Hepatocyte (in vitro differentiated cells): Measurements from ENCODE around the gene MLIP. TPM values are rescaled to one million over a fixed set of nuclear protein-coding genes. Genes with fewer than 3 reads are reported as not detected.

Experiments used
- DNase-seq: peaks from one replicate; pipeline ENCODE4 v3.0.0-alpha.2; 2016; ENCODE audit warnings: low spot score
- H2AFZ ChIP-seq: fragments of 200-600 bp; sonication (generic); 2 replicates; pipeline ENCODE4 v1.6.0; 2016; ENCODE audit warnings: antibody characterized with exemption, mild to moderate bottlenecking
- H3K27ac ChIP-seq: fragments of 200-600 bp; sonication (generic); 2 replicates; pipeline ENCODE4 v1.5.1; 2016; ENCODE audit warnings: mild to moderate bottlenecking
- H3K27me3 ChIP-seq: fragments of 200-600 bp; sonication (generic); 2 replicates; pipeline ENCODE4 v1.6.1; 2016
- H3K36me3 ChIP-seq: fragments of 200-600 bp; sonication (generic); replicated peaks from 2 replicates; pipeline ENCODE4 v1.5.1; 2016; ENCODE audit warnings: low read depth; ENCODE audit not compliant: insufficient read depth
- H3K4me1 ChIP-seq: fragments of 200-600 bp; sonication (generic); 2 replicates; pipeline ENCODE4 v1.5.1; 2016; ENCODE audit warnings: mild to moderate bottlenecking, moderate library complexity; ENCODE audit not compliant: insufficient read depth
- H3K4me2 ChIP-seq: fragments of 200-600 bp; sonication (generic); 2 replicates; pipeline ENCODE4 v1.6.0; 2016
- H3K4me3 ChIP-seq: fragments of 200-600 bp; sonication (generic); 2 replicates; pipeline ENCODE4 v1.5.1; 2016; ENCODE audit warnings: mild to moderate bottlenecking
- H3K79me2 ChIP-seq: fragments of 200-600 bp; sonication (generic); 2 replicates; pipeline ENCODE4 v1.6.0; 2017; ENCODE audit warnings: mild to moderate bottlenecking
- H3K9me2 ChIP-seq: fragments of 200-600 bp; sonication (generic); replicated peaks from 2 replicates; pipeline ENCODE4 v1.6.0; 2017; ENCODE audit warnings: mild to moderate bottlenecking; ENCODE audit not compliant: insufficient read depth
- H3K9me3 ChIP-seq: fragments of 200-600 bp; sonication (generic); 2 replicates; pipeline ENCODE4 v1.5.1; 2016; ENCODE audit warnings: low read depth, mild to moderate bottlenecking
- H4K20me1 ChIP-seq: fragments of 200-600 bp; sonication (generic); 2 replicates; pipeline ENCODE4 v1.6.0; 2016; ENCODE audit warnings: mild to moderate bottlenecking; ENCODE audit not compliant: insufficient read depth, poor library complexity, severe bottlenecking
- EZH2 ChIP-seq: fragments of 200-600 bp; sonication (generic); IDR thresholded peaks from 2 replicates; pipeline ENCODE4 v1.6.1; 2016; ENCODE audit warnings: antibody characterized with exemption, mild to moderate bottlenecking, borderline replicate concordance
- EZH2phosphoT487 ChIP-seq: fragments of 200-600 bp; sonication (generic); IDR thresholded peaks from one replicate; pipeline ENCODE4 v1.6.1; 2018; ENCODE audit warnings: antibody characterized with exemption, mild to moderate bottlenecking, low read depth, moderate library complexity; ENCODE audit not compliant: unreplicated experiment, severe bottlenecking
- WGBS: methylation state at CpG from one replicate; pipeline ENCODE4 v1.1.6; 2016; ENCODE audit warnings: low lambda C conversion rate; ENCODE audit errors: missing lambda C conversion rate; 5-methylcytosine and 5-hydroxymethylcytosine counted together
- polyA plus RNA-seq: library from polyadenylated mRNA; unstranded; fragments of >200 nt; fragmentation: Nextera tagmentation; extraction: Ambion mirVana; gene quantifications from 2 replicates; pipeline ENCODE4 v1.2.1, GENCODE V29; 2016
- total RNA-seq: library from RNA; depleted of rRNA; stranded (reverse); fragments of >200 nt; gene quantifications from 2 replicates; pipeline ENCODE4 v1.2.3, GENCODE V29; 2014
- TF ChIP-seq, protein P1 (sequence below): fragments of 200-600 bp; sonication (generic); IDR thresholded peaks from 2 replicates; pipeline ENCODE4 v1.5.1; 2016; ENCODE audit warnings: antibody characterized with exemption, mild to moderate bottlenecking; ENCODE audit not compliant: poor library complexity

Gene MLIP
- total and polyA plus RNA-seq, 2 experiments from 2014 or later: 1.2 to 1.5 TPM

DNA sequence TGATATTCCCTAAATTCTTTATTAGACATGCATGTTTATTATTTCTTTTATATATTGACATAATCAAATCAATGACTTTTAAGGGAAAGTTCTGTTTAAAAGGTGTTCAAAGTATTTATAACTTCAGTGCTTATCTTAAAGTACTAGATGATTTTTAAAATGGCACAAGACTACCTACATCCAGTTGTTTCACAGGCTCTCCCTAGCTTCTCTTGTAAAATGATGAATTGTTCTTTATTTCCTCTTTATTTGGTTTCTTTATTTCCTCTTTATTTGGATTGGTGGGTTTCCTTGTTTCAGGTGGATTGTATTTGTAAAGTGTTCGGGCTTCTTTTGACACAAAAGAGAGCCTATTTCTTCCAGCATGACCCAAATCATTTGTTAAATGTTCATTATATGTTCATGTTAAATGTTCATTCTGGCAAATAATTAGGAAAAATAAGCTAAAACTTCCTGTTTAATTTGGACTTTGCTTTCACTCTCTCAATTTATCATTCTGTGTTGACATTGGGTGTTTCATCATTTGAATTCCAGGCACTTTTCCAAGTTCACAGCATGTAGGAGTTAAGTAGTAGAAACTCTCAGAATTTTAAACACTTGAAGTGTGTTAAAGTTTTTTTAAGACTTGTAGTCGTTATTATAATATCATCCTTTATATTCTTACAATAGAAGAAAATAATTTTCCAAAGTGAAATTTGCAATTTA lies 24.6 kb downstream of the MLIP start:
- no peaks in the 10 kb centered on the region for H3K4me1 ChIP-seq
- no peaks in the 10 kb centered on the region for H3K9me3 ChIP-seq
- H3K4me3 ChIP-seq: no peak overlapping the region
- no peaks in the 10 kb centered on the region for H3K79me2 ChIP-seq
- peak overlapping the region; percentile 2 for H3K4me2 ChIP-seq
- H3K27me3 ChIP-seq: no peaks in the 10 kb centered on the region
- no peaks in the 10 kb centered on the region for H3K36me3 ChIP-seq
- no peaks in the 10 kb centered on the region for H3K9me2 ChIP-seq
- H2AFZ ChIP-seq: peak overlapping the region; percentile 13
- DNase-seq: peak; percentile 31
- peak overlapping the region; percentile 35 for H3K27ac ChIP-seq
- H4K20me1 ChIP-seq: no peaks in the 10 kb centered on the region
- no peak for TF ChIP-seq EZH2phosphoT487
- TF ChIP-seq EZH2: no peak
- TF ChIP-seq, protein P1, sequence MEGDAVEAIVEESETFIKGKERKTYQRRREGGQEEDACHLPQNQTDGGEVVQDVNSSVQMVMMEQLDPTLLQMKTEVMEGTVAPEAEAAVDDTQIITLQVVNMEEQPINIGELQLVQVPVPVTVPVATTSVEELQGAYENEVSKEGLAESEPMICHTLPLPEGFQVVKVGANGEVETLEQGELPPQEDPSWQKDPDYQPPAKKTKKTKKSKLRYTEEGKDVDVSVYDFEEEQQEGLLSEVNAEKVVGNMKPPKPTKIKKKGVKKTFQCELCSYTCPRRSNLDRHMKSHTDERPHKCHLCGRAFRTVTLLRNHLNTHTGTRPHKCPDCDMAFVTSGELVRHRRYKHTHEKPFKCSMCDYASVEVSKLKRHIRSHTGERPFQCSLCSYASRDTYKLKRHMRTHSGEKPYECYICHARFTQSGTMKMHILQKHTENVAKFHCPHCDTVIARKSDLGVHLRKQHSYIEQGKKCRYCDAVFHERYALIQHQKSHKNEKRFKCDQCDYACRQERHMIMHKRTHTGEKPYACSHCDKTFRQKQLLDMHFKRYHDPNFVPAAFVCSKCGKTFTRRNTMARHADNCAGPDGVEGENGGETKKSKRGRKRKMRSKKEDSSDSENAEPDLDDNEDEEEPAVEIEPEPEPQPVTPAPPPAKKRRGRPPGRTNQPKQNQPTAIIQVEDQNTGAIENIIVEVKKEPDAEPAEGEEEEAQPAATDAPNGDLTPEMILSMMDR: no peak
- WGBS: 73% methylated on average over 2 of the region's 2 CpGs

GRCh38 chr6:54138795-54139194 lies 27.6 kb downstream of the MLIP start:
- TF ChIP-seq, protein P1: no peak
- TF ChIP-seq EZH2: no peak
- no peak for TF ChIP-seq EZH2phosphoT487
- H3K4me2 ChIP-seq: no peak overlapping the region
- no peaks in the 10 kb centered on the region for H3K9me3 ChIP-seq
- no peaks in the 10 kb centered on the region for H3K27me3 ChIP-seq
- DNase-seq: no peak
- H3K9me2 ChIP-seq: no peaks in the 10 kb centered on the region
- no peak overlapping the region for H2AFZ ChIP-seq
- H3K36me3 ChIP-seq: no peaks in the 10 kb centered on the region
- 86% methylated on average over 1 of the region's 1 CpG for WGBS
- no peak overlapping the region for H3K4me3 ChIP-seq
- no peaks in the 10 kb centered on the region for H4K20me1 ChIP-seq
- no peak overlapping the region for H3K27ac ChIP-seq
- no peaks in the 10 kb centered on the region for H3K4me1 ChIP-seq
- no peaks in the 10 kb centered on the region for H3K79me2 ChIP-seq

- no peak for TF ChIP-seq EZH2
- no peak for TF ChIP-seq EZH2phosphoT487
- TF ChIP-seq, protein P1: no peak
- Histone ChIP-seq H3K27me3 (no peaks in the 10 kb centered on the region), H3K4me2 (no peak overlapping the region), H2AFZ (no peak overlapping the region), H3K9me2 (no peaks in the 10 kb centered on the region), H3K79me2 (no peaks in the 10 kb centered on the region), H3K27ac (no peak overlapping the region), H3K36me3 (no peaks in the 10 kb centered on the region), H4K20me1 (no peaks in the 10 kb centered on the region), H3K4me1 (no peaks in the 10 kb centered on the region), H3K9me3 (no peaks in the 10 kb centered on the region), H3K4me3 (no peak overlapping the region)
- no peak for DNase-seq
Observed at GRCh38 chr6:54140811-54141210, 29.6 kb downstream of the MLIP start.
